NB4 (cell line): Measurements from ENCODE around the gene ZFAND6.

ENCODE experiments used
- MAX ChIP-seq: IDR thresholded peaks from 2 replicates; pipeline ENCODE4 v1.6.1; 2011; ENCODE audit warnings: low read depth, low read length
- POLR2A ChIP-seq: IDR thresholded peaks from 2 replicates; pipeline ENCODE4 v1.6.1; 2011; ENCODE audit warnings: mild to moderate bottlenecking; ENCODE audit not compliant: insufficient read length; ENCODE audit errors: extremely low read depth
- TF ChIP-seq, protein P1 (sequence below): IDR thresholded peaks from one replicate; pipeline ENCODE4 v1.5.1; 2012; ENCODE audit warnings: low read depth, low read length

- TF ChIP-seq, protein P1, sequence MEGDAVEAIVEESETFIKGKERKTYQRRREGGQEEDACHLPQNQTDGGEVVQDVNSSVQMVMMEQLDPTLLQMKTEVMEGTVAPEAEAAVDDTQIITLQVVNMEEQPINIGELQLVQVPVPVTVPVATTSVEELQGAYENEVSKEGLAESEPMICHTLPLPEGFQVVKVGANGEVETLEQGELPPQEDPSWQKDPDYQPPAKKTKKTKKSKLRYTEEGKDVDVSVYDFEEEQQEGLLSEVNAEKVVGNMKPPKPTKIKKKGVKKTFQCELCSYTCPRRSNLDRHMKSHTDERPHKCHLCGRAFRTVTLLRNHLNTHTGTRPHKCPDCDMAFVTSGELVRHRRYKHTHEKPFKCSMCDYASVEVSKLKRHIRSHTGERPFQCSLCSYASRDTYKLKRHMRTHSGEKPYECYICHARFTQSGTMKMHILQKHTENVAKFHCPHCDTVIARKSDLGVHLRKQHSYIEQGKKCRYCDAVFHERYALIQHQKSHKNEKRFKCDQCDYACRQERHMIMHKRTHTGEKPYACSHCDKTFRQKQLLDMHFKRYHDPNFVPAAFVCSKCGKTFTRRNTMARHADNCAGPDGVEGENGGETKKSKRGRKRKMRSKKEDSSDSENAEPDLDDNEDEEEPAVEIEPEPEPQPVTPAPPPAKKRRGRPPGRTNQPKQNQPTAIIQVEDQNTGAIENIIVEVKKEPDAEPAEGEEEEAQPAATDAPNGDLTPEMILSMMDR: no peak
- no peak for TF ChIP-seq MAX
- TF ChIP-seq POLR2A: no peak
Measured at GRCh38 chr15:80028937-80029336, 30.5 kb upstream of the ZFAND6 start.
